OCI-LY1 (cell line): ENCODE measurements around the gene NPLOC4.

Experiments used
- CTCF ChIP-seq: fragments of 200-600 bp; sonication (generic), shearing (Covaris generic); IDR thresholded peaks from 2 replicates; pipeline ENCODE4 v1.5.1; 2017; ENCODE audit warnings: mild to moderate bottlenecking, antibody characterized with exemption, low read length, moderate library complexity, mixed read lengths
- EZH2 ChIP-seq: fragments of 200-600 bp; sonication (generic), shearing (Covaris generic); IDR thresholded peaks from 2 replicates; pipeline ENCODE4 v1.8.0; 2017; ENCODE audit warnings: borderline replicate concordance, mixed run types, mild to moderate bottlenecking, antibody characterized with exemption, low read length, moderate library complexity, mixed read lengths

- TF ChIP-seq CTCF (no peak), EZH2 (no peak)
Observed at GRCh38 chr17:81511804-81512561, 124.9 kb downstream of the NPLOC4 start.
